Stimulated activated CD4-positive, alpha-beta T cell treated with anti-CD3 and anti-CD28 coated beads, Interleukin-12 subunit alpha, Interleukin-12 subunit beta, amount 100 ng/mL, for 48 hours (primary cell): ENCODE measurements around the gene ANKRD27.
"Not testable (repeated sequence)": the region's sequence is repeated elsewhere in the genome, so short reads cannot be mapped to it uniquely, and the experiment has no call there.

Experiments
- DNase-seq, 3 donors: peaks; one replicate each; pipeline ENCODE4 v3.0.0-alpha.2; 2020; ENCODE audit warnings: low read depth in 2 of 3, low spot score in 1 of 3

Gene ANKRD27

DNA sequence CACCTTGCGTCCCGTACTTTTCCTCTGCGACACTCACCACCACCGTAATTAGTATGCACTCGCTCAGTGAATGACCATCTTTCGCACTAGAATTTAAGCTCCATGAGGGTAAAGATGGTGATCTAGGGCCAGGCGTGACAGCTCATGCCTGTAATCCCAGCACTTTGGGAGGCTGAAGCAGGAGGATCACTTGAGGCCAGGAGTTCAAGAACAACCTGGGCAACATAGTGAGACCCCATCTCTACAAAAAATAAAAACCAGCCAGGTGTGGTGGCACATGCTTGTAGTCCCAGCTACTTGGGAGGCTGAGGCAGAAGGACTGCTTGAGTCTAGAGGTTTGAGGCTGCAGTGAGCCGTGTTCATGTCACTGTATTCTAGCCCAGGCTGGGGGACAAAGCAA lies 18.6 kb downstream of the ANKRD27 start:
- DNase-seq: not testable (repeated sequence)

DNA sequence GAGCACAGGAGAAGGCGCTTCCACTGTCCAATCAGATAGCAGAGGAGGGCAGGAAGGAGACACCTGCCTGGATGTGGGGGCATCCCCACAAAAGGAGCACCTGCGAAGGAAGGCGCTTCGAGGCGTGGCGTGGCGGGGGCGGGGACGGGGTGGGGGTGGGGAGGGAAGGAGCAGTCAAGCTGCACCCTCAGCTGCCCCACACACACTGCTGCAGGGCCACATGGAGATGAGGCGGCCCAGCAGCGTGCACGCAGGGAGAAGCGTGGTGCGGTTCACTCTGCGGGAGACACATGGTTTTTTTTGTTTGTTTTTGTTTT lies 21.4 kb downstream of the ANKRD27 start:
- no peak for DNase-seq

DNA sequence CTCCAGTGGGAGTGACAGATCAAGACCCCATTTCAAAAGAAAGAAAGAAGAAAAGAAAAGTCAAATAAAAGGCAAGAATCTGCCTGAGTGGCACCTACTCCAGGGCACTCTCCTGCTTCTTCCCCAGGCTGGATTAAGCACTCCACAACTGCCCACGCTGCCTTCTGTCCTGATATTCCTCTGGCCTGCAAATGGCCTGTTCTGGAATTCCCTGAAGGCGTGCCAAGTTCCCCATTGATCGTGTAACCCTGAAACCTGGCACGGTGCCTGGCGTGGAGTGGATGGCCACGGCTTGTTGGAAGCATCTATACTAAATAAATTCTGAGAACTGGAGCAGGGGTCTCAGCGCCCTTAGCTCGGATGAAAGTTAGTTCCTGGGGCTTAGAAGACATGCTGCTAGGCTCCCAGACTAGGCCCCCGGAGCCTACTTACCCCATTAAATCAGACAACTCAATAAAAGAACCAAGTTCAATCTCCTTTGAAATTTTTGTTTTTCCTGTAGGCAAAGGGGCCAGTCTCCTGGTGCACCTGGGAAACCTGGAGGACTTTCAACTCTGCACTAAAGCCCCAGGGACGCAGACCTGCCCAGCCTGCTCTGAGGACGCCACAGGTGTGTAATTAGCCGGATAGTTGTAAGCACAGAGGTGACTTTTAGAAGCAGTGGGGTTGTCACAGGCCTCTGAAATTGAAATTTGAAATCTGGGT lies 21.9 kb downstream of the ANKRD27 start:
- no peak for DNase-seq

DNA sequence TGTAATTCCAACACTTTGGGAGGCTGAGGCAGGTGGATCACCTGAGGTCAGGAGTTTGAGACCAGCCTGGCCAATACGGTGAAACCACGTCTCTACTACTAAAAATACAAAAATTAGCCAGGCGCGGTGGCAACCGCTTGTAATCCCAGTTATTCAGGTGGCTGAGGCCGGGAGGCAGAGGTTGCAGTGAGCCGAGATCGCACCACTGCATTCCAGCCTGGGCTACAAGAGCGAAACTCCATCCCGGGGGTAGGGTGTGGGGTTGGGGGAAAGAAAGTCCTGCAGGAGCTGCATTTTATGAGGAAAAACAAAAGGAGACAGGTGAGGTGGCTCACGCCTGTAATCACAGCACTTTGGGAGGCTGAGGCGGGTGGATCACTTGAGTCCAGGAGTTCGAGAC lies 22.6 kb downstream of the ANKRD27 start:
- DNase-seq: not testable (repeated sequence)

DNA sequence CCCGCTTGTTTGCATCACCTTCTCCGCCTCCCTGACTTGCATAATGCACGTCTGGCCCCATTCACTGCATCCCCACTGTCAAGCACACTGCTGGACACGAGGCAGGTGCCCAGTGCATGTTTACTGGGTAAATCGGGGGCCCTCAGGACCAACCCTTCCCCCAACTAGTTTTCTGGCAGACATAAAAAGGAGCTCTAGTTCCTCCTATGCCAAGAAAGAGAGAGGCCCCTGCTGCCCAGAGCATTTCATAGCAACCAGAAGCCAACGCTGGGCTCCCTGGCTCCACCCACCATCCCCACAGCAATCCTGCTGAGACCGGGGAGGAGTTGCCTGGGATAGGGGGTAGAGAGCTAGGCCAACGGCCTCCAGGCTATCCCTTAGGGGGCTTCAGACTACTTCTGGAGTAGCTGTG lies 23.2 kb downstream of the ANKRD27 start:
- no peak for DNase-seq

DNA sequence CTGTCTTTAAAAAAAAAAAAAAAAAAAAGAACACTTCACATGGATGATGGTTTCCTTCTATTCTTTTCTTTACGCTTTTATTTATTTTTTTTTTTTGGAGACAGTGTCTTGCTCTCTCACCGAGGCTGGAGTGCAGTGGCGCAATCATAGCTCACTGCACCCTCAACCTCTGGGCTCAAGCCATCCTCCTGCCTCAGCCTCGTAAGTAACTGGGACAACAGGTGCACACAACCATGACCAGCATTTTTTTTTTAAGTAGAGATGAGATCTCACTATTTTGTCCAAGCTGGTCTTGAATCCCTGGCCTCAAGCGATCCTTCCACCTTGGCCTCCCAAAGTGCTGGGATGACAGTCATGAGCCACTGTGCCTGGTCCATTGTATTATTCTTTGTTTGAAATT lies 24.3 kb downstream of the ANKRD27 start:
- no peak for DNase-seq

DNA sequence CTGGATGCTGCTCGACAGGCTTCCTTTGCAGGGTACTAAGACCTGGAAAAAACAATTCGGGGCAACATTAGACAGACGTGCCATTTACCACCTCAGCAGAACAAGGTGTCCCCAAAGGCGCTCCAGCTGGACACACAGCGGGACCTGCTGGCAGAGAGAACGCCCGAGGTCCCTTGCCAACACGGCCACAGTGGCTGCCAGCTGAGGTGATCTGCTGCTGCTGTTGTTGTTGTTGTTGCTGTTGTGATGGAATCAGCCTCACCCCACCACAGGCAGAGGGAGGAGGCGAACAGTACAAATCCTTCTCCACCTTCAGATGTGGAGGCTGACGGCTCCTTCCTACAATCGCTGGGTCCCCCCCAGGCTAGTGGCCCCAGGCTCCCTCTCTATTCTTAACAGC lies 25.2 kb downstream of the ANKRD27 start:
- no peak for DNase-seq

DNA sequence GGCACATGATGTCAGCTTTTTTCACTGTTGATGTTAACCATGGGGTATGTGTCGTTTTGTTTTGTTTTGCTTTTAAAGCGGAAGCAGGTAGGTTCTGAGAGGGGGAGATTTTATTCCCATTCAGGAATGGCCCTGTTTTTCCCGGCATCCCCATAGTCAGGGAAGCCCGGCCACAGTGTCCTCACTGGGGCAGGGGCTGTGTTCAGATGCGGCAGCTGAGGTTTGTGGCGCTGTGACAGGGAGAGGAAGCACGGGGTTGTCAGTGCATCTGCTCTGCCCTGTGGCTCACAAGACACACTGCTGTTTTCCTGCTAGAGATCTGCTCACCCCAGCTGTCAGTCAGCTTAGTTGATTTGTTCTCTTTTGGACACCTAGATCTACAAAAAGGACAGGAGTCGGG lies 27.6 kb downstream of the ANKRD27 start:
- DNase-seq: no peak

DNA sequence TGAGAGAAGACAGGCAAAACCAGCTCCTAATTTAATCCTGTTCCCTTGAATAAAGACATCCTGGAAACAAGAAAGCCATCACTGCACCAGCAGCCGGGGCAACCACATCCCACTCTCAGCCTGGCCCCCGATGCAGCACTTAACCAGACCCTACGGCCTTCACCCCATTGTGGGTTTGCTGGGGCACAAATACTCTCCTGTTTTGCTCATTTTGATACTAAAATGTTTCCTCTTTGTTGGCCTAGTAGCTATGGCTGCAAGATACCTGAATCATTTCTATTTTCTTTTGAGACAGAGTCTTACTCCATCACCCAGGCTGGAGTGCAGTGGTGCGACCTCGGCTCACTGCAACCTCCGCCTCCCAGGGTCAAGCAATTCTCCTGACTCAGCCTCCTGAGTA lies 28.4 kb downstream of the ANKRD27 start:
- no peak for DNase-seq

DNA sequence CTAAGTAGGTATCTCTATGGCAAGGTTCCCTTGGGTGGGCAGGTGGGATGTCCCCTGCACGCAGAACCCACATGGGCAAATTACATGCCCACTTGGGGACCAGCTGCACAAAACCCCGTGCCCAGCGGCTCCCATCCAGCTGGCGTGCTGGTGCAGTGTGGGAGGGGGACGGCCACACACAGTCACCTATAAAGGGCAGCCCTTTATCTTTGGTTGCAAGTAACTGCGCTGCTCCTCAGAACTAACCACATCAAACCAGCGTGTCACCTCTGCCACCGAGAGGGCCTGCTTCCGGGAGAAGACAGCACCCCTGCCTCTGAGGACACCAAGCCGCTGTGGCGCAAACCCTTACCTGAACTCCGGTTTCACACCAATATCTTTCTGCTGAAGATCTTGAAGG lies 32.2 kb downstream of the ANKRD27 start:
- DNase-seq: peak; percentile 20 to 49 (median 25)

DNA sequence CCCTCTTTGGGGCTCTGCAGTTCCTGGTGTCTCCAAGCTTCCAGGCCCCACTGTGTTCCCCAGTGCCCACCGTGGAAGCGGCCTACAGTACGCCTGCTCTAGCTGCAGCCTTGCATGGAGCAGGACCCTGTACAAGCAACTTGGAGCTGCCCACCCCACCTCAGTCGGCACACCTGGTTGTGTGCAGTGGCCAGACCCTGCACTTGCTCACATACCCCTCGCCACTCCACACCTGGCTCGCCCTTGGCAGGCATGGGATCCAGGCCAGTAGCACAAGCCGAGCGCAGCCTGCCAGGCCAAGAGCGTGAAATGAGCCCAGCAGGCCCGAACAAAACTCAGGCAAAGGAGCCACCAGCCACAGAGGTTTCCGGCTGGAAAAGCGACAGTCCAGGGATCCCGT lies 36.4 kb downstream of the ANKRD27 start:
- no peak for DNase-seq

DNA sequence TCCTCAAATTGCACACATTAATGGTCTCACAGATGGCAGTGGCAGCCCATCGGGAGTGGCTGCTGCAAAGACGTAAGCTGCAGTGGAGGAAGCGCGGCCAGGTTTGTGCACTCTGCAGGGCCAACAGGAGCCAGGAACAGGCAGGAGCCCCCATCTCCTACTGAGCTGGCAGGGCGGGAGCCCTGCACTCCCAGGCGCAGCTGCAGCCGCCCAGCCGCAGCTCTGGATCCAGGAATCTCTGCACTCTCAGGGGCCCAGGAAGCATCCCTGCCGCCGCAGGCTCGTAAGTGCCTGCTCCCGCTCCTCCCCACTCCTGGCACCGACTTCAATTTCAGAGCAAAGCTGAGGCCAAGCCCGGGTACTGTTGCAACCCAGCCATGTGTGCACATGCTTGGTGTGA lies 37.5 kb downstream of the ANKRD27 start:
- DNase-seq: no peak

DNA sequence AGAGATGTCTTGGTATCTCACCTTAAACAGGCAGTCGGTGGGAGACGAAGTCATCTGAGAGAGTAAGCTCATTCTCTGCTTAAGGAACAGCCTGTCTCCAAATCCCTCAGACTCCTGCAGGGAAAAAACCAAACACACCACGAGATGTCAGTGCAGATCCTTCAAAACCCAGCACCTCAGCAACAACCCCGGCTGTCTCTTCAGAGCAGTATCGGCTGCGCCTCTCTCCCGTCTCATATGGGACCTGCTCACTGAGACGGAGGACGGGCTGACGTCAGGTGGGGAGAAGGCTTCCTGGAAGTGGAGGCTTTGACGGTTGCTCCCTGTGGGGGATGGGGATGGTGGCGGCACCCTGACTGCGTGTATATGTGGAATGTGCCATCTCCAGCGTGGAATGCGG lies 43.6 kb downstream of the ANKRD27 start:
- no peak for DNase-seq

DNA sequence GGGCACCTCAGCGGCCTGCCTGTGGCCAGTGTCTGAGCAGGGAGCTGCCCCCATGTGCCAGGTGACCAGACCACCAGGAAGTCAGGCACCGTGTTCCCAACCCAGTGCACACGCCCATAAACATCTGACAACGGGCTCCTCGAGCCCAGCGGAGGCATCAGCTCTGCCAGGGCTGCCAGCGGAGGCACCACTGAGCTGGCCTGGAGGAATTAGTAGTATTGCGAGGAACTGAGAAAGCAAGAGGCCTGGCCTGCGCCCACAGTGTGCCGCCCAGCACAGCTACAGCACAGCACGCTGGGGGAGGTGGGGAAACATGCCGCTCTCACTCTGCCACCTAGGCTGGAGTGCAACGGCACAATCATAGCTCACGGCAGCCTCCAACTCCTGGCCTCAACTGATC lies 44.6 kb downstream of the ANKRD27 start:
- no peak for DNase-seq

DNA sequence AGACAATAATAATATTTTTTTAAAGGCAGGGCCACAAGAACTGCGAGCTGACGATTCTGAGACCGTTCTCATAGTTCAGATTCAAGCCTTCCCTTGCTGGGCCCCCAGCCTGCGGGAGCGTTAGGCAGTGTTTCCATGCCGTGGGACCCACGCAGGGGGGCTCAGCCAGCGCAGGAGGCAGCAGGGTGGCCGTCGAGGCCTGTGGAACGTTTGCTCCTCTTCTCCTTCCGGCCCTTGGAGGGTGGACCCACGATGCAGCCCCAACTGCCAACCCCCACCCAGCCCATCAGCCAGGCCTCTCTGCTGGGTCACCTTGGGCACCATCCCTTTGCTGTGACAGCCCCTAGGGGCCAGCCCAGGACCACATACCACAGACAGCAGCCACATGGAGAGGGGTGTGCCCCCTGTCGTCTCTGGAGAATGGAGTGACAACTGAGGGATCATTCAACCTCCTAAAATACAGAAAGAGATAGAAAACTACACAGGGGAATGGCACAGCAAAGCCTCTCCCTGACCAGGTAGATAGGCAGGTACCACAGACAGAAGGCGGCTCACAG lies 47.2 kb downstream of the ANKRD27 start:
- no peak for DNase-seq

DNA sequence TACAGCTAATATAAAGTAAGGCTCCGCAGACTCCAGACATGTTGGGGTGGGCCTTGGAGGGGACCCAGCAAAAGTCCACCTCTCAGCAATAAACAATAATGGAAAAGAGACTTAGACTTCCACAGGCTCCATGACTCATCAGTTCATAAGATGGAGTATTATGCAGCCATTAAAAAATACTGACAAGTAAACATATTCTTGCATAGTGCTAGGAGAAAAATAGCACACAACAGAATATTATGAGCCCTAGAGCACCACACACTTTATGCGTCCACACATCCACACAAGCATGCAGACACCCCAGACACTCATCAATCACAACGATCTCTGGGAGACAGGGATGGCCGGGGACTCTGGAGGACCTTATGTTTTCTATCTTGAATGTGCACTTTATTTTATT lies 48.0 kb downstream of the ANKRD27 start:
- no peak for DNase-seq

DNA sequence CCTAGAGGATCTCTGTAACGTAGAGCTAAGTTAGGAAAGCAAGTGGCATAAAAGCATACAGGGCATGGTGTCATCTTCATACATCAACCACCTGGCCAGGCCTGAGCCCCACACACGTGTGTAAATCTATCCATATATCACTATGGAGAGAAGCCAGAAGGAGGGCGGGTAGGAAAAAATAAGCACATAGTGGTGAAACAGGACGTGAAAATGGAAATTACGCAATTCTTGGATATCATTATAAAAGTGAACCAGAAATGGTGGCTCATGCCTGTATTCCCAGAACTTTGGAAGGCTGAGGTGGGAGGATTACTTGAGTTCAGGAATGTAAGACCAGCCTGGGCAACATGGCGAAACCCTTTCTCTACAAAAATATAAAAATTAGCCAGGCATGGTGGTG lies 50.6 kb downstream of the ANKRD27 start:
- no peak for DNase-seq

DNA sequence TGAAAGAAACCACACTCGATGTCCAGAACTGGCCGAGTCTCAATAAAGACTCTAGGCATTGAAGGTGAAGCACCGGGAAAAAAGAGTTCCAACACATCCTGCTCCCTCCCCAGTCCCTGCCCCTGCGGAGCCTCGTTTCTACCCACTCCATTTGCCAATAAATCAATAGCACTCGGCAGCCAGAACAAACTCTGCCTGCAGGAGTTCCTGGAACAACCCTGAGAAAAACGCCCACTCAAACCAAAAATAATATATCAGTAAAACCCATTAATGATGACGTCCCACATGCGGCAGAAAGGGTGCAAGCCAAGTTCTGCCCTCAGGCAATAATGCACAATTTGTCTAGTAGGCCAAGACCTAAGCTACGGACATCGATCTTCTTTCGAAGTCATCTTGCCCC lies 53.0 kb downstream of the ANKRD27 start:
- no peak for DNase-seq

DNA sequence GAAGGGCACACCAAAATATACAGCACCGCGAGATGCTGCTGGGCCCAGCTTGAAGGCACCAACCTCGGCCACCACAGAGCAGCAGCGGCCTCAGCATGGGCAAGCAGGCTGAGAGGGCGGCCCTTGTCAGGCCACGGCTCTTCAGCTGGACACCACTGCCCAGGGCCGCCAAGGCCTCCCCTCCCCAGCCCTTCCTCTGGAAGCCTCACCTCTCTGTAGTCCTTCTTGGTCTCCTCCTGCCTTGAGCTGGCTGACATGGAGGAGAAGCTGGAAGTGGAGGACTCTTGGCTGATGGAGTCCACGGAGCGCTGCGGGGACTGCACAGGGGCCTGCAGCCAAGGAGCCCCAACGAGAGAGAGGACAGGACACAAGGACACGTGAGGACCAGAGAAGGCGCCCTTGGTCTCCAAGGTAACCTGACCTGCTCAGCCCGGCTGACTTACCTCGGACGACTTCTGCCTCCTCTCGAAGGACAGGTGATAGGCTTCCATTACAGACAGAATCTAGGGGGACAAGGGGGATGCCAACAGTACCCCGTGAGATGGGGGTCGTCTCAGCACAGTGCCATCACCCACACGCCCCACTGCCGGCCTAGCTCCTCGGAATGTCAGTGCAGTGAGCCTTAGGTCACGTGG lies 55.8 kb downstream of the ANKRD27 start:
- DNase-seq: no peak

DNA sequence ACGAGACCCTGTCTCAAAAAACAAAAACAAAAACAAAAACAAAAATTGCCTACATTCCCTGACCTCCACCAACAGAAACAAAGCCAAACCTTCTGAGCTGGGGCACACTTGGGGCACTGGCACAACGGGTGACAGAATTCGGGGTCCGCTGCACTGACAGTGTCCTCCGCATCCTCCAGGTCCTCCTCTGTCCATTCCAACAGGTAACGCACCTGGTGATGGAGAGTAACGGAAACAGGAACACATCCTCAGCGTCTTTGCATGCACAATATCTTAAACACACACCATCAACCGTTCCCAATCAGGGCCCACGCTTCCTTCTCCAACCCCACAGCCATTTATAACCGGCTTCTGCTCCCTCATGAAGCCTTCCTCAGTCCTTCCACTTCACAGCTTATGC lies 59.4 kb downstream of the ANKRD27 start:
- no peak for DNase-seq

DNA sequence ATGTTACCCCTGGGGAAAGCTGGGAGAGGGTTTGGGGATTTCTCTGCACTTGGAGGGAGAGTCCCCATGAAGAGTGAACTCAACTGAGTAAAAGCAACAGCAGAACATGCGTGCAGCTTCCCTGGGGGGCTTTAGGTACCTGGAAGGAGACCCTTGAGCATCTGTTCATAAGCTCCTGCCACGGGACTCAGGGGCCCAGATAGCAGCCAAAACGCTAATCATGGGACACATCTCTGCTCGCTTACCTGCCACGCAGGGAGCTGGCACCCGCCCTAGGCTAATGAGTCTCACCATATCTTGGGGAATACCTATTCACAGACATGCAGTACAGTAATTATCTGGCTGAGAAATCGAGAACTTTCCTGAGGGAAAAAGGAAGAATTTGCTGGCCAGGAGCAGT lies 60.1 kb downstream of the ANKRD27 start:
- no peak for DNase-seq

DNA sequence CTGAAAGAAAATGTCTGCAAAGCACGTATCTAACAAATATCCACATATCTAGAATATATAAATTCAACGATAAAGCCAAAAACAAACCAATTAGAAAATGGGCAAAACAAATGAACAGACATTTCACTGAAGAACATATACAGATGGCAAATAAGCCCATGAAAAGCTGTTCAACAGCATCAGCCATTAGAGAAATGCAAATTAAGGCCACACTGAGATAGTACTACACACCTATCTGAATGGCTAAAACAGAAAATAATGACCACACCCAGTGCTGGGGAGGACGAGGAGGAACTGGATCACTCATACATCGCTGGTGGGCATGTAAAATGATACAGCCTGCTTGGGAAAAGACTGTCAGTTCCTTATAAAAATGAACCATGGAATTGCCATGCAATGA lies 62.0 kb downstream of the ANKRD27 start:
- DNase-seq: no peak

DNA sequence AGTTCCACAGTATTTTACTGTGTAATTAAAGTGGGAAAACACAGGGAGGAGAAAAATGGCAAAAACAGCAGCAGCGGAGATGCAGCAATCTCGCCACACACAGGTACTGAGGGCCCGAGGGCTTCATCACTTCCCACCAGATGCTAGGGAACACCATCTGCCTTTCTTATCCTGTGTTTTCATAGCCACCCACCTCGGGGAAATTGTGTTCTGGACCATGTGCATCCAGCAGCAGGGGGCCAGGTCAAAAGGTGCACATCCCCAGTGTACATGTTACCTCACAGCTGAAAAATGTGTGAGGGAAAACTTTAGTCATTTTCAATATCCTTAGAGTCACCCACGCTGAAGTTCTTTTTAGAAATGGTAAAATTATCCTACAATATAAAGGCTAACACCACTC lies 63.8 kb downstream of the ANKRD27 start:
- DNase-seq: no peak
